ENCODE data around the gene KIAA1671.

GRCh38 chr22:25137577-25138525, 185.3 kb downstream of the KIAA1671 start:
- TF ChIP-seq CTCF (IDR thresholded peaks at IDR 0.05) (no peak), POLR2A (IDR thresholded peaks at IDR 0.05) (no peak)
